IMR-90 (cell line): ENCODE measurements around the gene PLD3. TPM values are rescaled to one million over a fixed set of nuclear protein-coding genes. Genes with fewer than 3 reads are reported as not detected.

Source experiments
- ATAC-seq: fragments of 200-7000 bp; cut with Tn5 transposase; 2 replicates; pipeline ENCODE4 v1.9.1; 2020; ENCODE audit warnings: low read depth, mild to moderate bottlenecking, moderate library complexity
- BruUV-seq: library from RNA; stranded (reverse); fragments of 400-500 nt; replicated peaks from 2 replicates; lab custom pipeline; 2021; lab: Mats Ljungman, UMichigan
- CTCF ChIA-PET: fragments of 300-600 bp; formaldehyde crosslinking; extraction: SDS; loops from one replicate; lab custom pipeline; 2021; ENCODE audit warnings: antibody characterized with exemption; lab: Yijun Ruan, JAX
- POLR2A ChIA-PET: fragments of 300-600 bp; sonication (Branson Sonifier 250); formaldehyde crosslinking; loops from one replicate; lab custom pipeline; 2022; ENCODE audit warnings: antibody characterized with exemption; ENCODE audit not compliant: unreplicated experiment; lab: Charles Lee
- DNase-seq: peaks from one replicate; pipeline ENCODE4 v3.0.0; 2013
- H2AFZ ChIP-seq: replicated peaks from 2 replicates; pipeline ENCODE3; 2013; ENCODE audit warnings: low read length, mild to moderate bottlenecking; ENCODE audit not compliant: poor library complexity
- H2AK5ac ChIP-seq: 2 replicates; pipeline ENCODE4 v1.6.1; 2013; ENCODE audit warnings: low read depth, low read length, inconsistent platforms
- H2AK9ac ChIP-seq: replicated peaks from 2 replicates; pipeline ENCODE3; 2013; ENCODE audit warnings: mild to moderate bottlenecking, low read depth, low read length, moderate library complexity; ENCODE audit not compliant: poor library complexity
- H2BK120ac ChIP-seq: 2 replicates; pipeline ENCODE4 v1.6.1; 2013; ENCODE audit warnings: low read depth, low read length, inconsistent platforms
- H2BK15ac ChIP-seq: 3 replicates; pipeline ENCODE4 v1.6.1; 2013; ENCODE audit warnings: low read depth, low read length, inconsistent platforms
- H2BK20ac ChIP-seq: 2 replicates; pipeline ENCODE4 v1.6.1; 2013; ENCODE audit warnings: low read depth, mild to moderate bottlenecking, inconsistent platforms, low read length, moderate library complexity
- H2BK5ac ChIP-seq: 2 replicates; pipeline ENCODE4 v1.6.1; 2013; ENCODE audit warnings: mild to moderate bottlenecking, low read depth, low read length, inconsistent platforms; ENCODE audit not compliant: poor library complexity, severe bottlenecking
- H3K14ac ChIP-seq: replicated peaks from 2 replicates; pipeline ENCODE4 v1.6.1; 2013; ENCODE audit warnings: low read depth, low read length, inconsistent platforms
- H3K18ac ChIP-seq: 2 replicates; pipeline ENCODE4 v1.6.1; 2013; ENCODE audit warnings: low read depth, low read length, control low read depth
- H3K23ac ChIP-seq: 2 replicates; pipeline ENCODE4 v1.6.1; 2013; ENCODE audit warnings: low read depth, low read length, inconsistent platforms
- H3K27ac ChIP-seq: 2 replicates; pipeline ENCODE4 v1.5.1; 2013; ENCODE audit warnings: mild to moderate bottlenecking, control low read depth, low read length; ENCODE audit not compliant: insufficient read depth
- H3K27me3 ChIP-seq: 2 replicates; pipeline ENCODE4 v1.6.1; 2013; ENCODE audit warnings: low read length; ENCODE audit not compliant: control insufficient read depth, insufficient read depth
- H3K36me3 ChIP-seq: 2 replicates; pipeline ENCODE4 v1.6.1; 2013; ENCODE audit warnings: low read length, mixed read lengths; ENCODE audit not compliant: control insufficient read depth, insufficient read depth
- H3K4ac ChIP-seq: 2 replicates; pipeline ENCODE4 v1.6.1; 2013; ENCODE audit warnings: low read depth, low read length, inconsistent platforms
- H3K4me1 ChIP-seq: 2 replicates; pipeline ENCODE4 v1.6.1; 2013; ENCODE audit warnings: low read length, mixed read lengths; ENCODE audit not compliant: control insufficient read depth, insufficient read depth
- H3K4me2 ChIP-seq: 2 replicates; pipeline ENCODE4 v1.6.1; 2013; ENCODE audit warnings: low read depth, mild to moderate bottlenecking, control low read depth, low read length, moderate library complexity
- H3K4me3 ChIP-seq: 2 replicates; pipeline ENCODE4 v1.5.1; 2013; ENCODE audit warnings: low read depth, mild to moderate bottlenecking, control low read depth, low read length, moderate library complexity; ENCODE audit not compliant: insufficient read depth
- H3K56ac ChIP-seq: 2 replicates; pipeline ENCODE4 v1.6.1; 2013; ENCODE audit warnings: low read length, inconsistent platforms; ENCODE audit not compliant: insufficient read depth; ENCODE audit errors: extremely low read depth
- H3K79me1 ChIP-seq, 2 experiments: 2 replicates each; pipeline ENCODE4 v1.6.1; 2013; ENCODE audit warnings: low read length in 2 of 2, inconsistent platforms in 1 of 2, low read depth in 1 of 2
- H3K9ac ChIP-seq: 2 replicates; pipeline ENCODE4 v1.6.1; 2013; ENCODE audit warnings: low read depth, low read length, control low read depth
- H3K9me1 ChIP-seq: 2 replicates; pipeline ENCODE4 v1.6.1; 2013; ENCODE audit warnings: low read length, inconsistent platforms; ENCODE audit not compliant: insufficient read depth
- H3K9me3 ChIP-seq: 2 replicates; pipeline ENCODE4 v1.6.1; 2013; ENCODE audit warnings: low read length; ENCODE audit not compliant: control insufficient read depth, insufficient read depth
- H4K20me1 ChIP-seq: 2 replicates; pipeline ENCODE4 v1.6.1; 2013; ENCODE audit warnings: low read length, inconsistent platforms; ENCODE audit not compliant: insufficient read depth
- H4K5ac ChIP-seq: 2 replicates; pipeline ENCODE4 v1.6.1; 2013; ENCODE audit warnings: mild to moderate bottlenecking, low read depth, low read length, control low read depth
- H4K8ac ChIP-seq, 2 experiments: 2 replicates each; pipeline ENCODE4 v1.6.1; 2013; ENCODE audit warnings: low read depth in 2 of 2, low read length in 2 of 2, control low read depth in 1 of 2, inconsistent platforms in 1 of 2
- H4K91ac ChIP-seq: 2 replicates; pipeline ENCODE4 v1.6.1; 2013; ENCODE audit warnings: low read depth, low read length, inconsistent platforms; ENCODE audit not compliant: insufficient read depth
- BHLHE40 ChIP-seq: fragments of 150-350 bp; IDR thresholded peaks from 2 replicates; pipeline ENCODE4 v1.6.1; 2016; ENCODE audit warnings: mild to moderate bottlenecking, low read depth, low read length
- CHD1 ChIP-seq: IDR thresholded peaks from 2 replicates; pipeline ENCODE4 v1.6.1; 2012; ENCODE audit warnings: low read depth, low read length, improper control_type of control experiment
- MAZ ChIP-seq: IDR thresholded peaks from 2 replicates; pipeline ENCODE4 v1.6.1; 2012; ENCODE audit warnings: low read depth, mild to moderate bottlenecking, low read length, improper control_type of control experiment, moderate library complexity, borderline replicate concordance
- MXI1 ChIP-seq: IDR thresholded peaks from 2 replicates; pipeline ENCODE4 v1.6.1; 2012; ENCODE audit warnings: low read depth, mild to moderate bottlenecking, low read length, moderate library complexity, borderline replicate concordance
- NFE2L2 ChIP-seq: fragments of 150-350 bp; IDR thresholded peaks from 2 replicates; pipeline ENCODE4 v1.6.1; 2016; ENCODE audit warnings: low read depth, mild to moderate bottlenecking, low read length
- POLR2A ChIP-seq: IDR thresholded peaks from 2 replicates; pipeline ENCODE4 v1.6.1; 2012; ENCODE audit warnings: mild to moderate bottlenecking, low read depth, low read length
- RAD21 ChIP-seq: IDR thresholded peaks from 2 replicates; pipeline ENCODE4 v1.6.1; 2012; ENCODE audit warnings: low read length, improper control_type of control experiment
- RFX5 ChIP-seq: IDR thresholded peaks from 2 replicates; pipeline ENCODE4 v1.8.0; 2012; ENCODE audit warnings: low read depth, mild to moderate bottlenecking, low read length, moderate library complexity
- WGBS, 2 experiments: methylation state at CpG; one replicate each; pipeline versions ENCODE4 v1.1.5 to v1.1.7; 2013; ENCODE audit warnings: missing lambda C conversion rate in 2 of 2; ENCODE audit not compliant: insufficient read length in 1 of 2; ENCODE audit errors: extremely low coverage in 2 of 2; 5-methylcytosine and 5-hydroxymethylcytosine counted together
- dilution Hi-C: fragments of 300-500 bp; cut with HindIII; formaldehyde crosslinking; loops from one replicate; pipeline ENCODE4 v1.14.3; 2018; ENCODE audit warnings: low sequenced_read_pairs; ENCODE audit not compliant: unreplicated experiment
- in situ Hi-C: fragments of 300-500 bp; cut with MboI; formaldehyde crosslinking; loops from 3 replicates; pipeline ENCODE4 v1.14.3; 2019; ENCODE audit warnings: low sequenced_read_pairs, inconsistent platforms, mixed read lengths
- intact Hi-C: fragments of 100-400 bp; cut with micrococcal nuclease; formaldehyde crosslinking; loops from 2 replicates; pipeline ENCODE4 v1.10.0; 2022
- polyA plus RNA-seq, 3 experiments: library from polyadenylated mRNA; depleted of rRNA; stranded (reverse); fragments of >200 nt; gene quantifications; 2 replicates each; pipeline ENCODE4 v1.2.3, GENCODE V29; 2012; ENCODE audit warnings: low replicate concordance in 1 of 3
- total RNA-seq: library from RNA; depleted of rRNA; stranded (reverse); fragments of >200 nt; gene quantifications from 2 replicates; pipeline ENCODE4 v1.2.3, GENCODE V29; 2012
- TF ChIP-seq, protein P1 (sequence below): conservative IDR thresholded peaks from 2 replicates; pipeline ENCODE4 v1.5.1; 2012; ENCODE audit warnings: mild to moderate bottlenecking, low read depth, low read length, improper control_type of control experiment
- TF ChIP-seq, protein P2 (sequence below): fragments of 150-350 bp; IDR thresholded peaks from 2 replicates; pipeline ENCODE4 v1.6.1; 2016; ENCODE audit warnings: low read depth, mild to moderate bottlenecking, low read length, moderate library complexity, borderline replicate concordance

PLD3 gene
- total and polyA plus RNA-seq, 2 of the 4 experiments (the other 2 are of a cell fraction): 117 to 665 TPM

DNA sequence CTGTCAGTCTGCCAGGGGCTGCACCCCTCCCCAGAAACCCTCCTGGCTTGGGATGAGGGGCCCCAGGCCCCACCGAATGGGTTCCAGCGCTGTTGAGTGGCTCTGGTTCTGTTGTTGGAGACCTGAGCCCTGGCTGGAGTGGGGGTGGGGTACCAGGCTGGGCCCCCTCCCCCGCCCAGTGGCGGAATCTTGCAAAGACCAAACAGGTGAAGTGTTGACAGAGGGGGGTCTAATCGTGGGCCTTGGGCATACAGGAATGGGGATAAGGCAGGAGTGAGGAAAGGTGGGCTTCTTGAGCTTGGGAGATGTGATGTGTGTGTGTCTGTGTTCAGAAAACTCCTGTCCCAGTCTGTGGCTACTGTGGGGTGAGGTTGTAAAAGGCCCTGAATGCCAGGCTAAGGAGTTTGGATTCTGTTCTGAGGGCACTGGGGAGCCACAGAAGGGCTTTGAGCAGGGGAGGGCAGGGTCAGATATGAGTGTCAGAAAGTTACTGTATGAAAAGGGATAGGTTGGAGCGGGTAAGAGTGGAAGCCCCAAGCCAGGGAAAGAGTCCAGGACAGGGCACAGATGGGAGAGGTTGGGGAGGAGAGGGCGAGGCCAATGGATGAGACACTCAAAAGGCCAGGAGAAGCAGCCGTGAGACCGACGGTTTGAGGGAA is 41.7 kb downstream of the PLD3 start, which contains the start of gene HIPK4:
Gene HIPK4, minus strand, starts transcription at position 98 of the 659 bp plus-strand sequence. CDS start 279 bp downstream, outside the sequence.
- H3K9ac ChIP-seq: no peak within 1 kb of the TSS
- no peak within 1 kb of the TSS for H3K23ac ChIP-seq
- no peak within 1 kb of the TSS for H3K4ac ChIP-seq
- ChIA-PET CTCF (no interaction called here), POLR2A (interaction anchor here (0.6 kb wide), 1 partner anchor 110 kb away, joined by 4 read pairs; no protein-coding TSS in a partner anchor)
- no peaks in the 10 kb centered on the region for H3K36me3 ChIP-seq
- H3K18ac ChIP-seq: no peak within 1 kb of the TSS
- no peak within 1 kb of the TSS for H2AFZ ChIP-seq
- H2BK15ac ChIP-seq: no peak within 1 kb of the TSS
- dilution Hi-C loops (no loop called here), in situ Hi-C loops (no loop called here), intact Hi-C loops (no loop called here)
- H2BK120ac ChIP-seq: no peak within 1 kb of the TSS
- H3K27me3 ChIP-seq: no peaks in the 10 kb centered on the region
- H2AK9ac ChIP-seq: no peak within 1 kb of the TSS
- no peak within 1 kb of the TSS for H2BK20ac ChIP-seq
- H3K79me1 ChIP-seq: no peaks in the 10 kb centered on the region
- no peaks in the 10 kb centered on the region for H4K20me1 ChIP-seq
- no peaks in the 10 kb centered on the region for H3K9me3 ChIP-seq
- 94% methylated on average over 2 of the region's 10 CpGs; no CpG with 5 or more reads in 1 of the 2 experiments for WGBS, 2 experiments
- BruUV-seq: no TSS peak
- no peak for ATAC-seq
- no peak within 1 kb of the TSS for H3K4me3 ChIP-seq
- H2AK5ac ChIP-seq: no peak within 1 kb of the TSS
- H3K9me1 ChIP-seq: no peaks in the 10 kb centered on the region
- H2BK5ac ChIP-seq: no peak within 1 kb of the TSS
- no peak within 1 kb of the TSS for H4K5ac ChIP-seq
- no peak within 1 kb of the TSS for H3K56ac ChIP-seq
- no peak within 1 kb of the TSS for H3K4me2 ChIP-seq
- TF ChIP-seq POLR2A: no peak
- TF ChIP-seq RAD21: no peak
- TF ChIP-seq, protein P1, sequence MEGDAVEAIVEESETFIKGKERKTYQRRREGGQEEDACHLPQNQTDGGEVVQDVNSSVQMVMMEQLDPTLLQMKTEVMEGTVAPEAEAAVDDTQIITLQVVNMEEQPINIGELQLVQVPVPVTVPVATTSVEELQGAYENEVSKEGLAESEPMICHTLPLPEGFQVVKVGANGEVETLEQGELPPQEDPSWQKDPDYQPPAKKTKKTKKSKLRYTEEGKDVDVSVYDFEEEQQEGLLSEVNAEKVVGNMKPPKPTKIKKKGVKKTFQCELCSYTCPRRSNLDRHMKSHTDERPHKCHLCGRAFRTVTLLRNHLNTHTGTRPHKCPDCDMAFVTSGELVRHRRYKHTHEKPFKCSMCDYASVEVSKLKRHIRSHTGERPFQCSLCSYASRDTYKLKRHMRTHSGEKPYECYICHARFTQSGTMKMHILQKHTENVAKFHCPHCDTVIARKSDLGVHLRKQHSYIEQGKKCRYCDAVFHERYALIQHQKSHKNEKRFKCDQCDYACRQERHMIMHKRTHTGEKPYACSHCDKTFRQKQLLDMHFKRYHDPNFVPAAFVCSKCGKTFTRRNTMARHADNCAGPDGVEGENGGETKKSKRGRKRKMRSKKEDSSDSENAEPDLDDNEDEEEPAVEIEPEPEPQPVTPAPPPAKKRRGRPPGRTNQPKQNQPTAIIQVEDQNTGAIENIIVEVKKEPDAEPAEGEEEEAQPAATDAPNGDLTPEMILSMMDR: no peak
- no peak for TF ChIP-seq BHLHE40
- no peak for TF ChIP-seq MAZ
- no peak for TF ChIP-seq RFX5
- no peak for TF ChIP-seq NFE2L2
- no peak for TF ChIP-seq MXI1
- no peak for TF ChIP-seq CHD1
- TF ChIP-seq, protein P2, sequence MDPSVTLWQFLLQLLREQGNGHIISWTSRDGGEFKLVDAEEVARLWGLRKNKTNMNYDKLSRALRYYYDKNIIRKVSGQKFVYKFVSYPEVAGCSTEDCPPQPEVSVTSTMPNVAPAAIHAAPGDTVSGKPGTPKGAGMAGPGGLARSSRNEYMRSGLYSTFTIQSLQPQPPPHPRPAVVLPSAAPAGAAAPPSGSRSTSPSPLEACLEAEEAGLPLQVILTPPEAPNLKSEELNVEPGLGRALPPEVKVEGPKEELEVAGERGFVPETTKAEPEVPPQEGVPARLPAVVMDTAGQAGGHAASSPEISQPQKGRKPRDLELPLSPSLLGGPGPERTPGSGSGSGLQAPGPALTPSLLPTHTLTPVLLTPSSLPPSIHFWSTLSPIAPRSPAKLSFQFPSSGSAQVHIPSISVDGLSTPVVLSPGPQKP: no peak
- H3K4me1 ChIP-seq: no peaks in the 10 kb centered on the region
- no peak for DNase-seq
- no peak within 1 kb of the TSS for H3K14ac ChIP-seq
- H3K27ac ChIP-seq: no peak within 1 kb of the TSS
- no peak within 1 kb of the TSS for H4K91ac ChIP-seq
- no peak within 1 kb of the TSS for H4K8ac ChIP-seq
